HepG2 (cell line): Measurements from ENCODE around the gene SYCE3. TPM values are rescaled to one million over a fixed set of nuclear protein-coding genes. Genes with fewer than 3 reads are reported as not detected.

Experiments
- HDAC1 ChIP-seq: sonication (generic); formaldehyde crosslinking; IDR thresholded peaks from 2 replicates; pipeline ENCODE4 v1.5.1; 2020; ENCODE audit warnings: mild to moderate bottlenecking, missing genetic modification reagents
- MED8 ChIP-seq: sonication (generic); formaldehyde crosslinking; IDR thresholded peaks from 2 replicates; pipeline ENCODE4 v1.8.1; 2023; ENCODE audit warnings: mild to moderate bottlenecking, missing genetic modification reagents; ENCODE audit not compliant: insufficient replicate concordance
- MLXIP ChIP-seq: sonication (generic); formaldehyde crosslinking; IDR thresholded peaks from 2 replicates; pipeline ENCODE4 v1.9.0; 2021; ENCODE audit warnings: missing genetic modification reagents, borderline replicate concordance
- MTA1 ChIP-seq: sonication (generic); formaldehyde crosslinking; IDR thresholded peaks from 2 replicates; pipeline ENCODE4 v1.4.0; 2020; ENCODE audit warnings: missing genetic modification reagents, mild to moderate bottlenecking, borderline replicate concordance
- NR2F6 ChIP-seq, 2 experiments: IDR thresholded peaks; 2 replicates each; pipeline ENCODE4 v1.6.1; 2016; ENCODE audit warnings: antibody characterized with exemption in 1 of 2, mild to moderate bottlenecking in 1 of 2
- SOX6 ChIP-seq, 2 experiments: fragments of 450-650 bp in 1 of 2; sonication (generic) in 1 of 2; formaldehyde crosslinking in 1 of 2; IDR thresholded peaks; 2 replicates each; pipeline versions ENCODE4 v1.4.0 to v1.6.1; 2017 to 2020; ENCODE audit warnings: antibody characterized with exemption in 1 of 2, mild to moderate bottlenecking in 1 of 2, missing genetic modification reagents in 1 of 2
- TAF15 ChIP-seq: fragments of 200-400 bp; formaldehyde crosslinking; IDR thresholded peaks from one replicate; pipeline ENCODE4 v1.6.1; 2018; ENCODE audit warnings: mild to moderate bottlenecking, low read depth, low read length; ENCODE audit not compliant: poor library complexity, severe bottlenecking
- WIZ ChIP-seq: sonication (generic); formaldehyde crosslinking; IDR thresholded peaks from 2 replicates; pipeline ENCODE4 v1.5.1; 2020; ENCODE audit warnings: mild to moderate bottlenecking, missing genetic modification reagents
- ZMYM4 ChIP-seq: sonication (generic); formaldehyde crosslinking; IDR thresholded peaks from 2 replicates; pipeline ENCODE4 v1.8.1; 2023; ENCODE audit warnings: mild to moderate bottlenecking, missing genetic modification reagents
- ZNF547 ChIP-seq: sonication (generic); formaldehyde crosslinking; IDR thresholded peaks from 2 replicates; pipeline ENCODE4 v1.5.1; 2020; ENCODE audit warnings: mild to moderate bottlenecking, missing genetic modification reagents
- ZNF569 ChIP-seq: sonication (generic); formaldehyde crosslinking; IDR thresholded peaks from 2 replicates; pipeline ENCODE4 v1.5.0; 2020; ENCODE audit warnings: mild to moderate bottlenecking, missing genetic modification reagents, moderate library complexity, borderline replicate concordance
- ZNF7 ChIP-seq: IDR thresholded peaks from 2 replicates; pipeline ENCODE4 v1.6.1; 2016; ENCODE audit warnings: missing biosample characterization, missing genetic modification reagents
- ZNF710 ChIP-seq: sonication (generic); formaldehyde crosslinking; IDR thresholded peaks from 2 replicates; pipeline ENCODE4 v1.5.0; 2020; ENCODE audit warnings: mild to moderate bottlenecking, missing genetic modification reagents, borderline replicate concordance
- ZNF747 ChIP-seq: sonication (generic); formaldehyde crosslinking; IDR thresholded peaks from 2 replicates; pipeline ENCODE4 v1.8.1; 2023; ENCODE audit warnings: missing genetic modification reagents, mild to moderate bottlenecking, borderline replicate concordance
- ZNF839 ChIP-seq: sonication (generic); formaldehyde crosslinking; IDR thresholded peaks from 2 replicates; pipeline ENCODE4 v1.4.0; 2020; ENCODE audit warnings: missing genetic modification reagents, mild to moderate bottlenecking, borderline replicate concordance
- ZSCAN12 ChIP-seq: sonication (generic); formaldehyde crosslinking; IDR thresholded peaks from 2 replicates; pipeline ENCODE4 v1.9.0; 2021; ENCODE audit warnings: mild to moderate bottlenecking, missing genetic modification reagents
- polyA plus RNA-seq, 8 experiments: library from polyadenylated mRNA; depleted of rRNA in 3 of 8; stranded (reverse) in 7 of 8; unstranded in 1 of 8; fragments of >200 nt; fragmentation: Illumina TruSeq in 4 of 8; extraction: Trizol in 4 of 8; gene quantifications; 2 replicates each; pipeline versions ENCODE4 v1.2.1 to v1.2.3, GENCODE V29; 2011 to 2016; ENCODE audit warnings: low read depth in 4 of 8, missing spikeins in 1 of 8, mixed read lengths in 1 of 8; ENCODE audit not compliant: insufficient read depth in 1 of 8
- total RNA-seq, 5 experiments: library from RNA; depleted of rRNA; stranded (reverse); fragments of >200 nt; fragmentation: Illumina TruSeq; extraction: Trizol; gene quantifications; 2 replicates each; pipeline ENCODE4 v1.2.3, GENCODE V29; 2016; ENCODE audit warnings: low read depth in 1 of 5
- TF ChIP-seq, protein P1 (sequence below): sonication (generic); formaldehyde crosslinking; IDR thresholded peaks from 2 replicates; pipeline ENCODE4 v1.4.0; 2020; ENCODE audit warnings: missing genetic modification reagents, mild to moderate bottlenecking, borderline replicate concordance
- TF ChIP-seq, protein P2 (sequence below): IDR thresholded peaks from 2 replicates; pipeline ENCODE4 v1.6.1; 2016; ENCODE audit warnings: low read depth

Gene SYCE3
- total and polyA plus RNA-seq, 2 of the 13 experiments (the other 11 are each of a cell fraction or from before 2014, with no cell fraction given), result not detected

DNA sequence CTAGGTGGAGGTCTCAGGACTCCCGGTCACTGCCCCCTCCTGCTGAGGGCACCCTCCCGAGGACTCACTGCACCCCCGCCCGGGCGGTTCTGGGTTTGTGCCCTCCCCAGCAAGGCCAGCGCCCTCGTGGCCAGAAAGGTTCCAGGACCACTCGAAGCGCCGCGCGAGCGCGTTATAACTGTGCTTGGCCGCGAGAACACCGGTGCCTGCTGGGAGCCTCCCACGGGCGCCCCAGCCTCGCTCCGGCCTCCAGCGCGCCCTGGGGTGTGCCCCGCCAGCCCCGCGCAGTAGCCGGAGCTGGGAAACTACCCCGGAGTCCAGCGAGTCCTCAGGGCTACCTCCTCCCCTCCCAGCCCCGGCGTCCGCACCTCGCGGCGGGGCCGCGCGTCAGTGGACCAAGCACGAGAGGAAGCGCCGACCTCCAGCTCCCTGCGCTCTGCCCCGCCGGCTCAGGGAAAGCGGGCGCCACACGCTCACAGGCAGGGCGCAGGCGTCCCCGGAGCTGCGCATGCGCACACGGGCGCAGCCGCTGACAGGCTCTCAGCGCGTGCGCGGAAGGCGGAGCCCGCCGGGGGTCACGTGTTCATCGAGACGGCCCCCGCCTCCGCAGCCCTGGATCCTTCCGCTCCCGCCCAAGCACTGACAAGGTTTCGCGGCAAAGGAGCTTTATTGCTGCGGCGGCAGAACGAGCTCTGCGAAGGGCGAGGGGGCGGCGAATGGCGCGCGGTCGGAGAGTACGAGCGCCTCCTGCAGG is 37.4 kb downstream of the SYCE3 start, which contains the start of gene SCO2 (continued):
- no peak for TF ChIP-seq SOX6 (IDR thresholded peaks at IDR 0.05)
- TF ChIP-seq SOX6 (CRISPR knock-in tag; IDR thresholded peaks at IDR 0.05), result 0 out of 2 replicates have a peak, but pooled peaks have one; percentile 28
- peak; percentile 62; the same call in 1 of the 2 replicates for TF ChIP-seq WIZ (CRISPR knock-in tag)
- TF ChIP-seq ZSCAN12, result peak; percentile 86; the same call in 1 of the 2 replicates
- no peak for TF ChIP-seq ZNF569
- peak; percentile 76; the same call in 1 of the 2 replicates for TF ChIP-seq HDAC1 (CRISPR knock-in tag)
- TF ChIP-seq MTA1 (CRISPR knock-in tag), result peak; percentile 56; the same call in 1 of the 2 replicates
- peak; percentile 11; the same call in 1 of the 2 replicates for TF ChIP-seq ZNF7 (CRISPR knock-in tag)
- peak; percentile 78; the same call in 1 of the 2 replicates for TF ChIP-seq ZNF747
- peak; percentile 63 for TF ChIP-seq ZMYM4
- TF ChIP-seq MLXIP (CRISPR knock-in tag), result no peak
- peak; percentile 81; the same call in 1 of the 2 replicates for TF ChIP-seq ZNF710 (CRISPR knock-in tag)
- TF ChIP-seq ZNF547 (CRISPR knock-in tag), result peak; percentile 66
- no peak for TF ChIP-seq NR2F6 (IDR thresholded peaks at IDR 0.05)
- TF ChIP-seq NR2F6 (CRISPR knock-in tag; IDR thresholded peaks at IDR 0.05), result no peak
- TF ChIP-seq, protein P1, sequence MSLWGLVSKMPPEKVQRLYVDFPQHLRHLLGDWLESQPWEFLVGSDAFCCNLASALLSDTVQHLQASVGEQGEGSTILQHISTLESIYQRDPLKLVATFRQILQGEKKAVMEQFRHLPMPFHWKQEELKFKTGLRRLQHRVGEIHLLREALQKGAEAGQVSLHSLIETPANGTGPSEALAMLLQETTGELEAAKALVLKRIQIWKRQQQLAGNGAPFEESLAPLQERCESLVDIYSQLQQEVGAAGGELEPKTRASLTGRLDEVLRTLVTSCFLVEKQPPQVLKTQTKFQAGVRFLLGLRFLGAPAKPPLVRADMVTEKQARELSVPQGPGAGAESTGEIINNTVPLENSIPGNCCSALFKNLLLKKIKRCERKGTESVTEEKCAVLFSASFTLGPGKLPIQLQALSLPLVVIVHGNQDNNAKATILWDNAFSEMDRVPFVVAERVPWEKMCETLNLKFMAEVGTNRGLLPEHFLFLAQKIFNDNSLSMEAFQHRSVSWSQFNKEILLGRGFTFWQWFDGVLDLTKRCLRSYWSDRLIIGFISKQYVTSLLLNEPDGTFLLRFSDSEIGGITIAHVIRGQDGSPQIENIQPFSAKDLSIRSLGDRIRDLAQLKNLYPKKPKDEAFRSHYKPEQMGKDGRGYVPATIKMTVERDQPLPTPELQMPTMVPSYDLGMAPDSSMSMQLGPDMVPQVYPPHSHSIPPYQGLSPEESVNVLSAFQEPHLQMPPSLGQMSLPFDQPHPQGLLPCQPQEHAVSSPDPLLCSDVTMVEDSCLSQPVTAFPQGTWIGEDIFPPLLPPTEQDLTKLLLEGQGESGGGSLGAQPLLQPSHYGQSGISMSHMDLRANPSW, result peak; percentile 80; the same call in 1 of the 2 replicates
- TF ChIP-seq, protein P2, sequence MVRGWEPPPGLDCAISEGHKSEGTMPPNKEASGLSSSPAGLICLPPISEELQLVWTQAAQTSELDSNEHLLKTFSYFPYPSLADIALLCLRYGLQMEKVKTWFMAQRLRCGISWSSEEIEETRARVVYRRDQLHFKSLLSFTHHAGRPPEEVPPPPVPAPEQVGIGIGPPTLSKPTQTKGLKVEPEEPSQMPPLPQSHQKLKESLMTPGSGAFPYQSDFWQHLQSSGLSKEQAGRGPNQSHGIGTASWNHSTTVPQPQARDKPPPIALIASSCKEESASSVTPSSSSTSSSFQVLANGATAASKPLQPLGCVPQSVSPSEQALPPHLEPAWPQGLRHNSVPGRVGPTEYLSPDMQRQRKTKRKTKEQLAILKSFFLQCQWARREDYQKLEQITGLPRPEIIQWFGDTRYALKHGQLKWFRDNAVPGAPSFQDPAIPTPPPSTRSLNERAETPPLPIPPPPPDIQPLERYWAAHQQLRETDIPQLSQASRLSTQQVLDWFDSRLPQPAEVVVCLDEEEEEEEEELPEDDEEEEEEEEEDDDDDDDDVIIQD, result peak; percentile 38; the same call in 1 of the 2 replicates
- TF ChIP-seq MED8 (CRISPR knock-in tag), result peak; percentile 62
- no peak for TF ChIP-seq TAF15
- TF ChIP-seq ZNF839 (CRISPR knock-in tag), result peak; percentile 93
